Lung (tissue), 12 donors: ENCODE data around the gene WDR86. TPM values are rescaled to one million over a fixed set of nuclear protein-coding genes. Genes with fewer than 3 reads are reported as not detected.
A peak's percentile ranks its signal among the peaks of the same experiment; 100 is the strongest.

Experiments used
- ATAC-seq: fragments of 200-7000 bp; cut with Tn5 transposase; one replicate; pipeline ENCODE4 v1.9.1; 2020; ENCODE audit warnings: moderate number of reproducible peaks; ENCODE audit not compliant: insufficient read depth, low FRiP score
- DNase-seq, 3 donors: peaks; one replicate each; pipeline ENCODE4 v3.0.0-alpha.2; 2013 to 2017
- H3K27ac ChIP-seq, 2 donors: one replicate each; pipeline ENCODE4 v1.5.1; 2013; ENCODE audit warnings: mild to moderate bottlenecking in 2 of 2, moderate library complexity in 2 of 2, control low read depth in 1 of 2, inconsistent platforms in 1 of 2, low read depth in 1 of 2, low read length in 1 of 2
- H3K27me3 ChIP-seq, 3 donors: one replicate each; pipeline ENCODE4 v1.5.1; 2013; ENCODE audit warnings: low read length in 2 of 3; ENCODE audit not compliant: control insufficient read depth in 3 of 3, insufficient read depth in 3 of 3
- H3K36me3 ChIP-seq, 4 donors: one replicate each; pipeline ENCODE4 v1.5.1; 2013; ENCODE audit warnings: low read length in 4 of 4, mild to moderate bottlenecking in 1 of 4, moderate library complexity in 1 of 4; ENCODE audit not compliant: control insufficient read depth in 4 of 4, insufficient read depth in 4 of 4
- H3K4me1 ChIP-seq, 5 donors: one replicate each; pipeline ENCODE4 v1.5.1; 2013; ENCODE audit warnings: low read length in 5 of 5, mild to moderate bottlenecking in 2 of 5, moderate library complexity in 1 of 5; ENCODE audit not compliant: control insufficient read depth in 5 of 5, insufficient read depth in 5 of 5
- H3K4me3 ChIP-seq: one replicate; pipeline ENCODE4 v1.5.1; 2013; ENCODE audit warnings: mild to moderate bottlenecking, control low read depth, moderate library complexity
- H3K9ac ChIP-seq, 2 donors: one replicate each; pipeline ENCODE4 v1.5.1; 2013; ENCODE audit warnings: low read length in 2 of 2, control low read depth in 1 of 2; ENCODE audit not compliant: insufficient read depth in 1 of 2
- H3K9me3 ChIP-seq, 4 donors: one replicate each; pipeline ENCODE4 v1.5.1; 2013; ENCODE audit warnings: low read length in 3 of 4, mild to moderate bottlenecking in 1 of 4, moderate library complexity in 1 of 4; ENCODE audit not compliant: control insufficient read depth in 4 of 4, insufficient read depth in 3 of 4
- CTCF ChIP-seq: IDR thresholded peaks from 2 replicates; pipeline ENCODE4 v1.5.1; 2012; ENCODE audit warnings: mild to moderate bottlenecking; ENCODE audit errors: control extremely low read depth, extremely low read depth
- WGBS, 2 donors: extraction: QIAGEN DNeasy Blood & Tissue Kit; methylation state at CpG; one replicate each; pipeline ENCODE4 v1.1.7; 2013; 5-methylcytosine and 5-hydroxymethylcytosine counted together
- polyA plus RNA-seq, 2 donors: library from polyadenylated mRNA; stranded (reverse); fragments of 200-250 nt; gene quantifications; one replicate each; pipeline ENCODE4 v1.2.1, GENCODE V29; 2013
- total RNA-seq, 2 donors: library from RNA; depleted of rRNA in 1 of 2; stranded (reverse); fragments of >200 nt in 1 of 2; gene quantifications; one replicate each; pipeline ENCODE4 v1.2.1, GENCODE V29; 2014 to 2021
- donor health status: control.
- donor health status: control.
- donor health status: Bipolar disorder and iron deficiency.
- donor health status: healthy.
- donor health status: DM: yes; HTN: yes; CAD: no.

WDR86 gene
- total and polyA plus RNA-seq, 4 donors: 0.81 to 19.7 (median 2.4) TPM

GRCh38 chr7:151437866-151438516, 28.2 kb upstream of the WDR86 start:
- peaks cover 0 to 8% (median 7%) of the 10 kb centered on the region in 5 donors for H3K4me1 ChIP-seq

GRCh38 chr7:151437159-151437553, 27.3 kb upstream of the WDR86 start:
- H3K4me1 ChIP-seq: peaks cover 0 to 8% (median 7%) of the 10 kb centered on the region in 5 donors
- no peak overlapping the region for H3K9ac ChIP-seq
- peaks cover 0 to 7% (median 0%) of the 10 kb centered on the region in 3 donors for H3K27me3 ChIP-seq
- H3K9me3 ChIP-seq: no peaks in the 10 kb centered on the region
- H3K4me3 ChIP-seq: no peak overlapping the region
- DNase-seq (no peak), ATAC-seq (no peak)
- no peak for TF ChIP-seq CTCF
- H3K27ac ChIP-seq: peak overlapping the region in 1 of 2 donors; percentile 1
- 90 to 91% methylated on average over 13 of the region's 13 CpGs for WGBS, 2 donors
- H3K36me3 ChIP-seq: no peaks in the 10 kb centered on the region

More at GRCh38 chr7:151437866-151438516, 28.2 kb upstream of the WDR86 start:
- Histone ChIP-seq H3K27me3 (peaks cover 0 to 7% (median 0%) of the 10 kb centered on the region in 3 donors), H3K9ac (no peak overlapping the region), H3K36me3 (no peaks in the 10 kb centered on the region), H3K9me3 (no peaks in the 10 kb centered on the region), H3K4me3 (no peak overlapping the region), H3K27ac (no peak overlapping the region)
- DNase-seq: no peak
- no peak for TF ChIP-seq CTCF
- ATAC-seq: no peak
- 92 to 95% methylated on average over 23 of the region's 23 CpGs for WGBS, 2 donors

GRCh38 chr7:151436446-151437158, 26.8 kb upstream of the WDR86 start:
- 84 to 89% methylated on average over 9 of the region's 9 CpGs for WGBS, 2 donors
- no peak overlapping the region for H3K4me3 ChIP-seq
- H3K36me3 ChIP-seq: no peaks in the 10 kb centered on the region
- DNase-seq (peak in 1 of 3 donors; percentile 20), ATAC-seq (no peak)
- H3K9ac ChIP-seq: no peak overlapping the region
- H3K4me1 ChIP-seq: peaks cover 0 to 8% (median 7%) of the 10 kb centered on the region in 5 donors
- no peak for TF ChIP-seq CTCF
- H3K27me3 ChIP-seq: peaks cover 0 to 7% (median 0%) of the 10 kb centered on the region in 3 donors
- H3K27ac ChIP-seq: peak overlapping the region in 1 of 2 donors; percentile 23
- no peaks in the 10 kb centered on the region for H3K9me3 ChIP-seq
